Transverse colon (tissue), 4 donors: ENCODE data around the gene CAPSL.

ENCODE experiments used
- CTCF ChIP-seq, 5 experiments: fragments of 200-600 bp in 3 of 5; fragments of 450-650 bp in 2 of 5; sonication (generic) in 3 of 5; IDR thresholded peaks; 1 replicate in 2 of 5; 2 replicates in 3 of 5; pipeline ENCODE4 v1.5.1; 2016 to 2017; ENCODE audit warnings: antibody characterized with exemption in 5 of 5, inconsistent platforms in 3 of 5, mild to moderate bottlenecking in 2 of 5, moderate library complexity in 1 of 5
- EP300 ChIP-seq: sonication (generic); formaldehyde crosslinking; IDR thresholded peaks from one replicate; pipeline ENCODE4 v1.6.1; 2017; ENCODE audit warnings: antibody characterized with exemption, low read depth
- POLR2A ChIP-seq: fragments of 450-650 bp; IDR thresholded peaks from one replicate; pipeline ENCODE4 v1.6.1; 2016; ENCODE audit warnings: antibody characterized with exemption, mild to moderate bottlenecking, moderate library complexity
- POLR2AphosphoS5 ChIP-seq, 3 donors: sonication (generic); formaldehyde crosslinking; IDR thresholded peaks; one replicate each; pipeline ENCODE4 v1.6.1; 2016; ENCODE audit warnings: antibody characterized with exemption in 3 of 3

GRCh38 chr5:35876922-35877321, 61.5 kb downstream of the CAPSL start:
- no peak for TF ChIP-seq CTCF (IDR thresholded peaks at IDR 0.05)
- no peak for TF ChIP-seq EP300
- TF ChIP-seq POLR2AphosphoS5 (IDR thresholded peaks at IDR 0.05), result no peak
- no peak for TF ChIP-seq POLR2A
